SH-SY5Y (cell line): ENCODE measurements around the gene YY1.

Experiments
- GATA2 ChIP-seq: IDR thresholded peaks from 2 replicates; pipeline ENCODE4 v1.6.1; 2011; ENCODE audit warnings: mild to moderate bottlenecking, low read depth, low read length
- GATA3 ChIP-seq: IDR thresholded peaks from 2 replicates; pipeline ENCODE4 v1.6.1; 2011; ENCODE audit warnings: low read depth, mild to moderate bottlenecking, low read length, moderate library complexity

DNA sequence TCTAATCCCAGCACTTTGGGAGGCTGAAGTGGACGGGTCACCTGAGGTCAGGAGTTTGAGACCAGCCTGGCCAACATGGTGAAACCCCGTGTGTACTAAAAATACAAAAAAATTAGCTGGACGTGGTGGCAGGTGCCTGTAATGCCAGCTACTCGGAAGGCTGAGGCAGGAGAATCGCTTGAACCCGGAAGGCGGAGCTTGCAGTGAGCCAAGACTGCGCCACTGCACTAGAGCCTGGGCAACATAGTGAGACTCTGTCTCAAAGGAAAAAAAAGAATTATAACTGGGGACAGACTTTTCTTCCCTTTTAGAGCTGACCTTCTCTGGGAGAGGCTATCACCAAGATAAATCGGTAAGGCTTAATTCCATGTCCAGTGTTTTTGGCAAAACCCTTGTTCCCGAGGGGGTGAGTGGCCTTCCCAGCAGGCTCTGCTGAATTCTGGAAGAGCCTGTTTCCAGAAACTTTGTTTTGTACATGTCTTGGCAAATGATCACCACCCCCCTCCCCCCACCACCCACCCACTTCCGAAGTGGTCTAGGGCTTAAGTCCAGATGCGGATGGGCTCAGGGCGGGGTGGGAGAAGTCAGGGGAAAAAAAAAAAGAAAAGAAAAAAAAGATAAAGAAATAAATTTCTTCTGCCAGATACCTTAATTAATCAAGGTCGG lies 47.2 kb upstream of the YY1 start:
- TF ChIP-seq GATA2 = no peak
- TF ChIP-seq GATA3 = no peak
